Measurements from ENCODE around the gene LARGE2. TPM values are rescaled to one million over a fixed set of nuclear protein-coding genes. Genes with fewer than 3 reads are reported as not detected.

Gene LARGE2
- total RNA-seq, 2 experiments from 2014 or later: 2.7 to 3.5 TPM

DNA sequence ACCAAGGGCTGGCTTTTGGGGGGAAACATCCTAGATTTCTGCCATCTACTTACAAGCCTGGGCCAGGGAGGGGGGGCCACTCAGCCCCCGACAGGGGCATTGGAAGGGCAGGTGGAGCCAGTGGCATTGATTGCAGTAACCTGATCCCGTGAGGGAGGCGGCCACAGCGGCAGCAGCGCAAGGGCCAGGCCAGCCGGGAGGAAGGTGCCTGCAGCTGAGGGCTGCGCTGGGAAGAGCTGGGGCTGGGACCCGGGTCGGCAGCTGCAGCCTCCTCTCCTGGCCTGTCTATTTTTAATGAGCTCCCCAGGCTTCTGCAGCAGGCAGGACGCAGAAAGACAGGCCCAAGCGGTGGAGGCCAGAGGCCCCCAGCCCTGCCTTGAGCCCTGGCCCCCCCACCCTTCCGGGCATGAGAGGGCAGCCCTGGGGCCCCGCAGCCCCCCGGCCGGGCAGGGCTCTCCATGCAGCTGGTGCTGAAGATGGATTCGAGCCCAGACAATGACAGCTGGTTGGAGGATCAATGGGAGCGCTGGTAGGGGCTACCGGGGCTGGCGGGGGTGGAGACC, 26.0 kb upstream of the LARGE2 start:
- Mint-ChIP-seq H3K27me3 (peaks cover 65% of the 10 kb centered on the region), H3K27ac (no peak overlapping the region), H3K9me3 (no peaks in the 10 kb centered on the region), H3K4me1 (ENCODE audit: low read depth) (peaks cover 13% of the 10 kb centered on the region), H3K36me3 (ENCODE audit: low read depth) (no peaks in the 10 kb centered on the region), H3K4me3 (no peak overlapping the region)
- Histone ChIP-seq H3K9me3 (ENCODE audit: control insufficient read depth in 1 of 2, insufficient read depth in 1 of 2, low read length in 2 of 2) (peaks cover 0 to 12% of the 10 kb centered on the region in 2 experiments), H3K27me3 (ENCODE audit: control insufficient read depth in 1 of 2, insufficient read depth in 2 of 2, low read length in 2 of 2) (peaks cover 45 to 62% of the 10 kb centered on the region in 2 experiments), H3K4me1 (ENCODE audit: insufficient read depth, low read length) (peaks cover 17% of the 10 kb centered on the region), H3K4me3 (ENCODE audit: low read length) (no peak overlapping the region), H3K36me3 (ENCODE audit: insufficient read depth, low read length) (no peaks in the 10 kb centered on the region), H3K27ac (ENCODE audit: low read depth in 1 of 2, low read length in 2 of 2) (no peak overlapping the region)
- POLR2A ChIA-PET: no interaction called here
- no peak for ATAC-seq (ENCODE audit: poor library complexity)
- intact Hi-C loops (cut with DNase I, micrococcal nuclease): no loop called here
- CTCF ChIA-PET: interaction anchor here (1.1 kb wide), 1 partner anchor 55 kb away, joined by 3 read pairs; no protein-coding TSS in a partner anchor
- TF ChIP-seq, protein P1, sequence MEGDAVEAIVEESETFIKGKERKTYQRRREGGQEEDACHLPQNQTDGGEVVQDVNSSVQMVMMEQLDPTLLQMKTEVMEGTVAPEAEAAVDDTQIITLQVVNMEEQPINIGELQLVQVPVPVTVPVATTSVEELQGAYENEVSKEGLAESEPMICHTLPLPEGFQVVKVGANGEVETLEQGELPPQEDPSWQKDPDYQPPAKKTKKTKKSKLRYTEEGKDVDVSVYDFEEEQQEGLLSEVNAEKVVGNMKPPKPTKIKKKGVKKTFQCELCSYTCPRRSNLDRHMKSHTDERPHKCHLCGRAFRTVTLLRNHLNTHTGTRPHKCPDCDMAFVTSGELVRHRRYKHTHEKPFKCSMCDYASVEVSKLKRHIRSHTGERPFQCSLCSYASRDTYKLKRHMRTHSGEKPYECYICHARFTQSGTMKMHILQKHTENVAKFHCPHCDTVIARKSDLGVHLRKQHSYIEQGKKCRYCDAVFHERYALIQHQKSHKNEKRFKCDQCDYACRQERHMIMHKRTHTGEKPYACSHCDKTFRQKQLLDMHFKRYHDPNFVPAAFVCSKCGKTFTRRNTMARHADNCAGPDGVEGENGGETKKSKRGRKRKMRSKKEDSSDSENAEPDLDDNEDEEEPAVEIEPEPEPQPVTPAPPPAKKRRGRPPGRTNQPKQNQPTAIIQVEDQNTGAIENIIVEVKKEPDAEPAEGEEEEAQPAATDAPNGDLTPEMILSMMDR (IDR thresholded peaks at IDR 0.05): no peak
- DNase-seq: no peak

DNA sequence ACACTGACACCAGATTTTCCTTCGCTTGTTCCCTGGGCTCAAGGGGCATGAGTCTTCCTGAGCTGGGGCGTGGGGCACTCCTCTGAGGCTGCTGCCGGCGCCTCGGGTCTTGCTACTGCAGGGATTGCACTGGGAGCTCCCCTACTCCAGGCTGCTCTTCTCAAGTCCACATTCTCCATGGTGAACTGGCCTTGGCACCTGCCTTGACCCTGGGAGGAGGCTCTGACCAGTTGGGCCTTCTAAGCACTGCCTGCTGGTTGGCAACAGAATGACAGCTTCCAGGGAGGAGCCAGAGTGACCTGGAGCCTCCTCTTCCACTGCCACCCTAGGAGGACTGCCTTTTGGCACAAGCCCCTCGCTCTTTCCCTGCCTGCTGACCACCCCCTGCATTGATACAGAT, 24.9 kb upstream of the LARGE2 start:
- Histone ChIP-seq H3K27me3 (ENCODE audit: control insufficient read depth in 1 of 2, insufficient read depth in 2 of 2, low read length in 2 of 2) (peaks cover 45 to 62% of the 10 kb centered on the region in 2 experiments), H3K9me3 (ENCODE audit: control insufficient read depth in 1 of 2, insufficient read depth in 1 of 2, low read length in 2 of 2) (peaks cover 0 to 12% of the 10 kb centered on the region in 2 experiments), H3K4me1 (ENCODE audit: insufficient read depth, low read length) (peaks cover 17% of the 10 kb centered on the region), H3K4me3 (ENCODE audit: low read length) (no peak overlapping the region), H3K27ac (ENCODE audit: low read depth in 1 of 2, low read length in 2 of 2) (no peak overlapping the region), H3K36me3 (ENCODE audit: insufficient read depth, low read length) (no peaks in the 10 kb centered on the region)
- ATAC-seq (ENCODE audit: poor library complexity) (no peak), DNase-seq (no peak)
- Mint-ChIP-seq H3K4me1 (ENCODE audit: low read depth) (peaks cover 13% of the 10 kb centered on the region), H3K4me3 (no peak overlapping the region), H3K9me3 (no peaks in the 10 kb centered on the region), H3K36me3 (ENCODE audit: low read depth) (no peaks in the 10 kb centered on the region), H3K27me3 (peaks cover 65% of the 10 kb centered on the region), H3K27ac (no peak overlapping the region)
- TF ChIP-seq, protein P1 (IDR thresholded peaks at IDR 0.05): no peak
- intact Hi-C loops (cut with DNase I, micrococcal nuclease): no loop called here
- CTCF ChIA-PET: no interaction called here
- POLR2A ChIA-PET: no interaction called here

DNA sequence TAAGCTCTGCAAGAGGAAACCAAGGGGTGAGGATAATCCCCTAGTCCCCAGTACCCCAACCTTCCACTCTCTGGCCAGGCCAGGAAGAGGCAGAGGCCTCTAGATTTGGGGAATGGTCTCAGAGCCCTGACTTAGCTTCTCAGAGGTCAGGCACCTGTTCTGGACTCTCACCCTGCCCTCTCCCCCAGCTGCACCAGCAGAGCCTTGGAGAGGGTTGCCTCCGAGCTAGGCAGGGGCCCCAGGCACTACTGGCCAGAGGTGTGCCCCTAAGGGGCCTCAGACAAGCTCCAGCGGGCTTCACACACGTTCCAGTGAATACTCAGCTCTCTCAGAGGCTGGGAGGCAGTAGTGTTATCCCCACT, 23.4 kb upstream of the LARGE2 start:
- intact Hi-C loops (cut with DNase I, micrococcal nuclease): no loop called here

More for the DNA sequence above, 23.4 kb upstream of the LARGE2 start:
- H3K36me3 Mint-ChIP-seq (ENCODE audit: low read depth): no peaks in the 10 kb centered on the region
- ATAC-seq (ENCODE audit: poor library complexity) (no peak), DNase-seq (no peak)
- Histone ChIP-seq H3K9me3 (ENCODE audit: control insufficient read depth in 1 of 2, insufficient read depth in 1 of 2, low read length in 2 of 2) (peaks cover 0 to 12% of the 10 kb centered on the region in 2 experiments), H3K4me3 (ENCODE audit: low read length) (peak overlapping the region; percentile 34), H3K27ac (ENCODE audit: low read depth in 1 of 2, low read length in 2 of 2) (no peak overlapping the region), H3K27me3 (ENCODE audit: control insufficient read depth in 1 of 2, insufficient read depth in 2 of 2, low read length in 2 of 2) (peaks cover 45 to 59% of the 10 kb centered on the region in 2 experiments), H3K36me3 (ENCODE audit: insufficient read depth, low read length) (no peaks in the 10 kb centered on the region), H3K4me1 (ENCODE audit: insufficient read depth, low read length) (peaks cover 17% of the 10 kb centered on the region)
- ChIA-PET POLR2A (interaction anchor here (0.9 to 1.9 kb wide), 2 partner anchors 19 to 52 kb away, joined by 3 to 10 read pairs; partner anchors contain the start of genes CRY2 and PEX16), CTCF (no interaction called here)
- H3K4me3 Mint-ChIP-seq: peak overlapping the region; percentile 45
- no peaks in the 10 kb centered on the region for H3K9me3 Mint-ChIP-seq
- peaks cover 59% of the 10 kb centered on the region for H3K27me3 Mint-ChIP-seq
- TF ChIP-seq, protein P1 (IDR thresholded peaks at IDR 0.05): no peak
- no peak overlapping the region for H3K27ac Mint-ChIP-seq
- peaks cover 13% of the 10 kb centered on the region for H3K4me1 Mint-ChIP-seq (ENCODE audit: low read depth)

Data from CD4-positive, alpha-beta T cell (primary cell).